ENCODE data around the gene CACNB2. TPM values are rescaled to one million over a fixed set of nuclear protein-coding genes. Genes with fewer than 3 reads are reported as not detected.

CACNB2 gene
- total RNA-seq, 1 donor from 2014 or later, result 13.1 TPM

DNA sequence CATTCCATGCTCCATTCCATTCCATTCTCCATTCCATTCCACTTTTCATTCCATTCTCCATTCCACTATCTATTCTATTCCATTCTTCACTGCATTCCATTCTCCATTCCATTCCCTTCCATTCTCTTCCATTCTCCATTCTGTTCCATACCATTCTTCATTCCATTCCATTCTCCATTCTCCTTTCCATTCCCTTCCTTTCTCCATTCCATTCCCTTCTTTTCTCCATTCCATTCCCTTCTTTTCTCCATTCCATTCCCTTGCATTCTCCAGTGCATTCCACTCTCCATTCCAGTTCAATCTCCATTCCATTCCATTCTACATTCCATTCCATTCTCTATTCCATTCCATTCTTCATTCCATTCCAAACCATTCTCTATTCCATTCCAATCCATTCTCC lies 430.9 kb downstream of the CACNB2 start:
- no peak overlapping the region for H3K4me3 Mint-ChIP-seq
- peaks cover 9% of the 10 kb centered on the region for H3K9me3 Mint-ChIP-seq
- DNase-seq (ENCODE audit: low spot score in 2 of 2, unreplicated experiment in 2 of 2), result no peak
- no peak overlapping the region for H3K27ac Mint-ChIP-seq
- H3K27me3 Mint-ChIP-seq (ENCODE audit: low read depth), result no peaks in the 10 kb centered on the region
- peaks cover 13% of the 10 kb centered on the region for H3K36me3 Mint-ChIP-seq
- TF ChIP-seq, protein P1, sequence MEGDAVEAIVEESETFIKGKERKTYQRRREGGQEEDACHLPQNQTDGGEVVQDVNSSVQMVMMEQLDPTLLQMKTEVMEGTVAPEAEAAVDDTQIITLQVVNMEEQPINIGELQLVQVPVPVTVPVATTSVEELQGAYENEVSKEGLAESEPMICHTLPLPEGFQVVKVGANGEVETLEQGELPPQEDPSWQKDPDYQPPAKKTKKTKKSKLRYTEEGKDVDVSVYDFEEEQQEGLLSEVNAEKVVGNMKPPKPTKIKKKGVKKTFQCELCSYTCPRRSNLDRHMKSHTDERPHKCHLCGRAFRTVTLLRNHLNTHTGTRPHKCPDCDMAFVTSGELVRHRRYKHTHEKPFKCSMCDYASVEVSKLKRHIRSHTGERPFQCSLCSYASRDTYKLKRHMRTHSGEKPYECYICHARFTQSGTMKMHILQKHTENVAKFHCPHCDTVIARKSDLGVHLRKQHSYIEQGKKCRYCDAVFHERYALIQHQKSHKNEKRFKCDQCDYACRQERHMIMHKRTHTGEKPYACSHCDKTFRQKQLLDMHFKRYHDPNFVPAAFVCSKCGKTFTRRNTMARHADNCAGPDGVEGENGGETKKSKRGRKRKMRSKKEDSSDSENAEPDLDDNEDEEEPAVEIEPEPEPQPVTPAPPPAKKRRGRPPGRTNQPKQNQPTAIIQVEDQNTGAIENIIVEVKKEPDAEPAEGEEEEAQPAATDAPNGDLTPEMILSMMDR (IDR thresholded peaks at IDR 0.05; ENCODE audit: unreplicated experiment), result no peak
- no peaks in the 10 kb centered on the region for H3K4me1 Mint-ChIP-seq

GRCh38 chr10:18571780-18572179 lies 431.6 kb downstream of the CACNB2 start:
- TF ChIP-seq, protein P1 (IDR thresholded peaks at IDR 0.05; ENCODE audit: unreplicated experiment), result no peak
- no peak for DNase-seq (ENCODE audit: low spot score in 2 of 2, unreplicated experiment in 2 of 2)
- no peaks in the 10 kb centered on the region for H3K4me1 Mint-ChIP-seq
- no peaks in the 10 kb centered on the region for H3K27me3 Mint-ChIP-seq (ENCODE audit: low read depth)
- H3K9me3 Mint-ChIP-seq, result peaks cover 14% of the 10 kb centered on the region
- H3K27ac Mint-ChIP-seq, result no peak overlapping the region
- H3K4me3 Mint-ChIP-seq, result no peak overlapping the region
- peaks cover 18% of the 10 kb centered on the region for H3K36me3 Mint-ChIP-seq

- H3K4me3 Mint-ChIP-seq, result no peak overlapping the region
- TF ChIP-seq, protein P1 (IDR thresholded peaks at IDR 0.05; ENCODE audit: unreplicated experiment), result no peak
- no peak for DNase-seq (ENCODE audit: low spot score in 2 of 2, unreplicated experiment in 2 of 2)
- peaks cover 30% of the 10 kb centered on the region for H3K36me3 Mint-ChIP-seq
- H3K4me1 Mint-ChIP-seq, result no peaks in the 10 kb centered on the region
- H3K9me3 Mint-ChIP-seq, result peaks cover 25% of the 10 kb centered on the region
- H3K27ac Mint-ChIP-seq, result no peak overlapping the region
- H3K27me3 Mint-ChIP-seq (ENCODE audit: low read depth), result no peaks in the 10 kb centered on the region
Measured at GRCh38 chr10:18572959-18573561, 432.8 kb downstream of the CACNB2 start.

GRCh38 chr10:18576586-18576985 lies 436.4 kb downstream of the CACNB2 start:
- TF ChIP-seq, protein P1 (IDR thresholded peaks at IDR 0.05; ENCODE audit: unreplicated experiment), result no peak
- H3K9me3 Mint-ChIP-seq, result peaks cover 30% of the 10 kb centered on the region
- DNase-seq (ENCODE audit: low spot score in 2 of 2, unreplicated experiment in 2 of 2), result no peak
- H3K27ac Mint-ChIP-seq, result no peak overlapping the region
- no peaks in the 10 kb centered on the region for H3K27me3 Mint-ChIP-seq (ENCODE audit: low read depth)
- H3K4me1 Mint-ChIP-seq, result no peaks in the 10 kb centered on the region
- H3K4me3 Mint-ChIP-seq, result no peak overlapping the region
- peaks cover 56% of the 10 kb centered on the region for H3K36me3 Mint-ChIP-seq

DNA sequence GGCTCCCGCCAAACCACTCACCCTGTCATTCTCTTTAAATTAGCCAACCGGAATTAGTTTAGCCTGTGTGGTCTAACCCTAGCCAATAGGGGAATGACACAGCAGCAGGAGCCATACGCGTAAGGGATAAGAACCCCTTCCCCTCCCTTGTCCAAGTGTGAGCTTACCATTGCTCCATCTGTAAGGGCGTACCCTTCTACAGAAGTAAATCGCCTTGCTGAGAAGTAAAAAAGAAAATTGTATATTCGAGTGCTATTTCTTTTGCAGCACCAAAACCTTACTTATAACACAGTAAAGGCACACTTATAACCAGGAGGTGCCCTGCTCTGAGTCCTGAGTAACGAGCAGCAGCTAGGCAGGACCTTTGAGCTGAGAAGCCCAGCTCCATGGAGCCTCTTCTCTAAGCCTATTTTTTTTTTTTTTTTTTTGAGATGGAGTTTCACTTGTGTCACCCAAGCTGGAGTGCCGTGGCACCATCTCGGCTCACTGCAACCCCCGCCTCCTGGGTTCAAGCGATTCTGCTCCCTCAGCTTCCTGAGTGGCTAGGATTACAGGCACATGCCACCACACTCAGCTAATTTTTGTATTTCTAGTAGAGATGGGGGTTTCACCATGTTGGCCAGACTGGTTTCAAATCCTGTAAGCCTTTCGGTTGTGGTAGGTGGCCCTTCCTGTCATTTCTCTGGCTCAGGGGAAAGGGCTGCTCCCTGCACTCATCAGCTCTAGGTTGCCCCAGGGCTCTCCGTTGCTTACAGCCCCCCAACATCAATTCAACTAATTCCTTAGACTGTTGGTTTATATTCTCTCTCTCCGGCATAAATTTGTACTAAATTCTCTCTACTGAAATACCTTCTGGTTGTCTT lies 437.8 kb downstream of the CACNB2 start:
- H3K4me1 Mint-ChIP-seq, result peaks cover 10% of the 10 kb centered on the region
- H3K36me3 Mint-ChIP-seq, result peaks cover 61% of the 10 kb centered on the region
- no peak for DNase-seq (ENCODE audit: low spot score in 2 of 2, unreplicated experiment in 2 of 2)
- H3K9me3 Mint-ChIP-seq, result peaks cover 30% of the 10 kb centered on the region
- H3K27ac Mint-ChIP-seq, result no peak overlapping the region
- no peak overlapping the region for H3K4me3 Mint-ChIP-seq
- TF ChIP-seq, protein P1 (IDR thresholded peaks at IDR 0.05; ENCODE audit: unreplicated experiment), result no peak
- H3K27me3 Mint-ChIP-seq (ENCODE audit: low read depth), result no peaks in the 10 kb centered on the region

Data from mesothelial cell of epicardium (in vitro differentiated cells).